ENCODE data around the gene KIAA1217. TPM values are rescaled to one million over a fixed set of nuclear protein-coding genes. Genes with fewer than 3 reads are reported as not detected.

Gene KIAA1217
- polyA plus RNA-seq, 2 of the 4 experiments (the other 2 are of a cell fraction) = 1.5 to 2.7 TPM

- TF ChIP-seq EHMT2 (IDR thresholded peaks at IDR 0.05; ENCODE audit: low read depth) (no peak), BHLHE40 (IDR thresholded peaks at IDR 0.05; ENCODE audit: low read depth, low read length) (no peak), NPAS2 (CRISPR knock-in tag; IDR thresholded peaks at IDR 0.05; ENCODE audit: borderline replicate concordance) (no peak)
- POLR2A ChIA-PET = no interaction called here
- CTCF ChIA-PET = no interaction called here
- H3K9me3 ChIP-seq = no peaks in the 10 kb centered on the region
- H3K4me2 ChIP-seq = no peak overlapping the region
- no peaks in the 10 kb centered on the region for H3K4me1 ChIP-seq
- DNase-seq (ENCODE audit: low read depth in 1 of 2, low spot score in 1 of 2) = no peak
- FAIRE-seq = no peak
- H3K4me3 ChIP-seq = no peak overlapping the region
- no peak overlapping the region for H3K27ac ChIP-seq
- ATAC-seq = no peak
- WGBS (ENCODE audit: missing lambda C conversion rate) = 53% methylated on average over 8 of the region's 8 CpGs
Measured at GRCh38 chr10:24240041-24240751, 31.3 kb downstream of the KIAA1217 start.

- Histone ChIP-seq H3K27ac (no peak overlapping the region), H3K4me1 (no peaks in the 10 kb centered on the region), H3K4me3 (no peak overlapping the region), H3K4me2 (no peak overlapping the region), H3K9me3 (no peaks in the 10 kb centered on the region)
- ATAC-seq = no peak
- WGBS (ENCODE audit: missing lambda C conversion rate) = 15% methylated on average over 5 of the region's 5 CpGs
- ChIA-PET CTCF (no interaction called here), POLR2A (no interaction called here)
- FAIRE-seq = no peak
- no peak for DNase-seq (ENCODE audit: low read depth in 1 of 2, low spot score in 1 of 2)
- TF ChIP-seq FOSL2 (IDR thresholded peaks at IDR 0.05) (no peak), FOSL2 (CRISPR knock-in tag; IDR thresholded peaks at IDR 0.05) (no peak), FOXS1 (CRISPR knock-in tag; IDR thresholded peaks at IDR 0.05) (no peak), EP300 (IDR thresholded peaks at IDR 0.05) (no peak)
Measured at GRCh38 chr10:24241536-24242040, 32.6 kb downstream of the KIAA1217 start.

GRCh38 chr10:24242562-24242961 is 33.6 kb downstream of the KIAA1217 start:
- no peak for FAIRE-seq
- ChIA-PET CTCF (no interaction called here), POLR2A (no interaction called here)
- no peak for ATAC-seq
- H3K4me3 ChIP-seq = no peak overlapping the region
- no peaks in the 10 kb centered on the region for H3K9me3 ChIP-seq
- DNase-seq (ENCODE audit: low read depth in 1 of 2, low spot score in 1 of 2) = no peak
- WGBS (ENCODE audit: missing lambda C conversion rate) = 34% methylated on average over 4 of the region's 4 CpGs
- TF ChIP-seq CBX8 (IDR thresholded peaks at IDR 0.05) (no peak), ZNF302 (CRISPR knock-in tag; IDR thresholded peaks at IDR 0.05) (no peak), ZC3H11A (IDR thresholded peaks at IDR 0.05) (no peak), BHLHE40 (IDR thresholded peaks at IDR 0.05; ENCODE audit: low read depth, low read length) (no peak), ESRRA (IDR thresholded peaks at IDR 0.05; ENCODE audit: borderline replicate concordance, low read length) (no peak), USF2 (IDR thresholded peaks at IDR 0.05) (no peak), ELK1 (IDR thresholded peaks at IDR 0.05; ENCODE audit: low read depth, low read length) (no peak), JUN (IDR thresholded peaks at IDR 0.05) (no peak), MAZ (IDR thresholded peaks at IDR 0.05; ENCODE audit: borderline replicate concordance, low read depth, low read length) (no peak), HMGXB4 (CRISPR knock-in tag; IDR thresholded peaks at IDR 0.05; ENCODE audit: borderline replicate concordance) (no peak), RFX5 (IDR thresholded peaks at IDR 0.05) (no peak), EHF (CRISPR knock-in tag; IDR thresholded peaks at IDR 0.05) (no peak), MYC (IDR thresholded peaks at IDR 0.05; ENCODE audit: borderline replicate concordance, low read length) (no peak), NPAS2 (CRISPR knock-in tag; IDR thresholded peaks at IDR 0.05; ENCODE audit: borderline replicate concordance) (no peak), FOXS1 (CRISPR knock-in tag; IDR thresholded peaks at IDR 0.05) (no peak), ZSCAN20 (CRISPR knock-in tag; IDR thresholded peaks at IDR 0.05) (no peak), POLR2AphosphoS2 (conservative IDR thresholded peaks at IDR 0.05; ENCODE audit: low read length) (no peak)
- H3K4me2 ChIP-seq = no peak overlapping the region
- no peaks in the 10 kb centered on the region for H3K4me1 ChIP-seq
- no peak overlapping the region for H3K27ac ChIP-seq
